ENCODE measurements around the gene GABRR2.
"Not testable (repeated sequence)": the region's sequence is repeated elsewhere in the genome, so short reads cannot be mapped to it uniquely, and the experiment has no call there.

The GABRR2 gene

DNA sequence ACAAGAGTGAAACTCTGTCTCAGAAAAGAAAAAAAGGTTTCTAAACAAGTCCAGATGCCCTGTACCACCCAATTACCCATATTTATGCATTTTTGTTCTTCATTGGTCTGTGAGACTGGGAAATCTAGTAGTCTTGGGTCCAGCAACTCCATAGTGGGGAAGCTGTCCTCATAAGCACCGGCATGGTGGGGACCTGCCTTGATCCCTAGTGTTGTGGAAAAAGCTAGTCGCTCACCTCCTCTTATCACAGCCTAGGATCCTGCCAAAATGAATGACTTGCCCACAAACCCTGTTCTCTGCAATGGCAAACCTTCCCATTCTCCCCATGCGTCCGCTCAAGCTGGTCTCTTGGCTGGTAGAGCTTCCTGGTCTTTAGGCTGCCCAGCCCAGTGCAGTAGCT, 59.7 kb downstream of the GABRR2 start:
- DNase-seq = no peak

DNA sequence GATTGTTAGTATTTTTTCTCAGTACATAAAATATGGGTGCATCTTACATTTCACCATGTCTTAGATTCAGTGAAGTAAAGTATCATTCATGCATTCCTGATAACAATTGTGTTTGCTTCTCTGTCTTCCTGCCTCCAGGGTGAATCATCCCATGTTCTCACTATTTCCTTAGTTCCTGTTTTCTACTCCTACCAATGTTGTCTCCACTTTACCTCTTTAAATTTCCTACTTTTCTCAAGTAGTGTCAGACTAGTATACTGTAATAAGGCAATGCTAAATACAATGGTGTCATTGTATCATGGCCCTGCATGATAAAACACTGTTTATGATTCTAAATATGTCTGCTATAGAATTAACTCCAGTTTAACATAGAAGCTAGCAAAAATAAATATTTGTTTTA, 60.5 kb downstream of the GABRR2 start:
- no peak for DNase-seq

DNA sequence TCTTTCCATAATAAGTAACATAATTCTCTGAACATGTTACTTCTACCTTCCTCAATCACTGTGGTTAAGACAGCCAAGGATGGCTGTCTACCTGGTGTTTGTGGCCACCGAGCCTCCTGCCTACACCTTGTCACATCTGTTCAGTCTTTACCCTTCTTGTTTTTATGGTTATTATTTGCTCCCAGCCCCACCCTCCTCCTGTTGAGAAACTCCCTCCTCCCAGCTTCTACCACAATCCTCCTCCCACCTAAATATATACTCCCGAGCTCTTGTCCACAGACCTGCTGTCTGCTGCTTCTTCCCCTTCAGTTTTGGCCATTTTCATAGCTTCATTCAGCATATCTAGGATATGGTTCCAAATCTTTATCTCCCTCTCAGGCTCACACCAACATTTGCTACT, 62.2 kb downstream of the GABRR2 start:
- no peak for DNase-seq

DNA sequence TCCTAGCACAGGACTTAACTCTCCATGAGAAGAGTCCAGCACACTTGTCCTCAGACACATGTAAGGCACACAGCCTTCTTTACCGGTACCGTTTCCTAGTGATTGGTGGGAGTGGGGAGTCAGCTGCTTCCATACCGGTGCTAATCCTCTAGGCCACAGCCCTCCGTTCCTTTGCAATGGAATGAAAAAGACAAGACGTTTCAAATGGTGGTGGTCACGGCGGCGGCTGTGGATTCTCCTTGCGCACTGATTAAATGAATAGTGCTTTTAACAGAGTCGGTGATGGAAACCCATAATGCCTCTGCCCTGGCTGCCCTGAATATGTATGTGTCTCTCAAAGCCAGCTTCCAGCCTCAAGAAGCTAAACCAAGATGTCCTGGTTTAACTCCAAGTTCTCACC, 63.1 kb downstream of the GABRR2 start:
- no peak for DNase-seq

- DNase-seq = no peak
Measured at GRCh38 chr6:89251170-89251569, 63.9 kb downstream of the GABRR2 start.

DNA sequence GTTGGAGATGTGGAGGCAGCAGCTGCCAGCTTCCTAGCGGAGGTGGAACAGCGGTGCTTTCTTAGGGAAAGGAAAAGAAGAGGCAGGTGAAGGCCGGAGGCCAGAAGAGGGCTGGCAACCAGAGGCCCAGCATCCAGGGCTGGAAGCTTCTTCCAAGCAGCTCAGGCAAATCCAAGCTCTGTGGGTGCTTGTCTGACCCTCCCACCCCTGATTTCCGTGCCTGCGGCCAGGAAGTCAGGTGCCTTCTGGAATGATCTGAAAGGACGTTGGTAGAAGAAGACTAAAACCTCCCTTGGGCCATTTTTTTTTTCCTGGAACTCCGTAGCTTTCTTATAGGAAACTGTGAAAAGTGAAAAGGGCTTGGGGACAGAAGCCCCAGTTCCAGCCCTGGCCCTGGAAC, 64.9 kb downstream of the GABRR2 start:
- no peak for DNase-seq

DNA sequence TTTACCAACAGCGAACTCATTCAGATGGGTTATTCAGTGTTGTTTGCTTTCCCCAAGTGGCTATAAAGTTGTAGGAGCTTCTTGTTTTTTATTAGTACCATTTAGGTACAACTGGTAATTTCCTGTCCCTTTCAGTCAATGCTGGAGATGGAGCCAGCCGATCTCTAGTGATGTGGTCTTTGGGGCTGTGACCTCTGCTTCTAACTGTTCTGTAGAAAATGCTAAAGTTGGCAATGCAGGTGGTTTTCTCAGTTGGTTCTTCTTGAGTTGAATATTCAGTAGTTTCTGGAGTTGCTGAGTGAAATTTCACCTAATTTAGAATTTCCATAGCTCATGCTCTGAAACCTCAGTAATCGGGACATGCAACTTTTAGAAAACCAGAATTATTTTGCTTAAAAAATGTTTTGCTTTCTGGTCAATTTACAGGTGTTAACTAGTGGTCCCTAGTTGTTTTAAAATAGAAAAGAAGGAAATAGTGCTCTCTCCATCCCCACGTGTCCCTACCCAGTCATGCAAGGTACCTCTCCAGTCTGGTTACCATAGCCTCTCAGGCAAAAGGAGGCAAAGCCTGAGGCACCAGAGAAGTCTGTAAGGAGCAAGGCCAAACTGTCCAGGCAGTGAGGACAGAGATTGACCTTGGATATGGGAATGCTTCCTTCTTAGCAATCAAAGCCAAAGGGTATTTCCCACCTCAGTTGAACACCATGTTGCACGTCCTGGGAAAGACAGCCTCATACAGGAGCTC, 70.7 kb downstream of the GABRR2 start:
- no peak for DNase-seq

- DNase-seq = no peak
Measured at GRCh38 chr6:89243331-89243629, 71.8 kb downstream of the GABRR2 start.

DNA sequence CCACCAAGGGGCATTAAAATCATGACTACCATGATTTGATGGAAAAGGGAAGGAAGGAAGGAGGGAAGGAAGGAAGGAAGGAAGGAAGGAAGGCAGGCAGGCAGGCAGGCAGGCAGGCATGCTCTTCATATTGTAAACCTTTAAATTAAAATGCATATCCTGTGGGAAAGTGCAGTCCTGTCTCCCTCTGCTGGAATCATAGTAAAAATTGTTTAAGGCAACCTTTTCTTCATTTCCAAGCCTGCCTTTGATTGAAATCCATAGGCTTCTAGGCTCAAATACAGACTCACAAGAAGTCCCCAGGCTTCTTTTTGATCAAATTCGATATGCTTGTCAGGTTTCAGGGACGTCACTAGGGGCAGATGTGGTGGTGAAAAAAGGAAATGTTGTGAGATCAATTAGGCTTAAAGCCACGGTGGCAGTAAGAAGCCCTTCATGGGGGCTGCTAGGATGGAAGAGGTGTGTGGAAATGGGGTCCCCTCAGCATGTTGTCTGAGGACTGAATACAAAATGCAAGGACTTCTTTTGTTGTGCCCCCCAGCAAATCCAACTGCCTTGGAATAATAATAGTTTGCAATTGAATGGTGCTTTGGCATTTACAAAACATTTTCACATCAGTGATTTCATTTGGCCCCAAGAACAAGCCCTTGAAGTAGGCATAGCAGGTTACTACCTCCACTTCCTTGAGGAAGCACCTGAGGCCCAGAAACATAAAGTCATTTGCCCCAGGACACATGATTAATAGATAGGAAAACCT, 72.3 kb downstream of the GABRR2 start:
- DNase-seq = no peak

DNA sequence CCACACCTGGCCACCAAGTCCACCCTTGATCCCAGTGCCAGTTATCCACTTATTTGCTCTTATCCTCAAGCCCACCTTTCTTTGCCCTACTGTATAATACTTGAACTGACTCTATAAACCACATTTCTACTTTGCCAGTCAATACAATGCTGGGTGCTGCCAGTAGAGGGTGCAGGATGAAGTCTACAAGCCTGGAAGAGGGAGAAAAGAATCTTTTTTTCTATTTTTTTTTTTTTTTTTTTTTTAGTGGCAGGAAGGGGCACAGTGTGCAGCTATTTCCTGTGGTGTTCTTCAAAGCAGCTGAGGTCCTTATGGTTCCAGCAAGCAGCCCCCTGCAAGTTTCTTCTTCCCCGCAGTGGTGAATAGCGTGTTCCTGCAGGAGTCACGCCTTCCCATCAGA, 75.8 kb downstream of the GABRR2 start:
- peak; percentile 6 to 16 for DNase-seq

- DNase-seq = no peak
Measured at GRCh38 chr6:89237158-89237557, 77.9 kb downstream of the GABRR2 start.

- DNase-seq = not testable (repeated sequence)
Measured at GRCh38 chr6:89233605-89234004, 81.5 kb downstream of the GABRR2 start.

DNA sequence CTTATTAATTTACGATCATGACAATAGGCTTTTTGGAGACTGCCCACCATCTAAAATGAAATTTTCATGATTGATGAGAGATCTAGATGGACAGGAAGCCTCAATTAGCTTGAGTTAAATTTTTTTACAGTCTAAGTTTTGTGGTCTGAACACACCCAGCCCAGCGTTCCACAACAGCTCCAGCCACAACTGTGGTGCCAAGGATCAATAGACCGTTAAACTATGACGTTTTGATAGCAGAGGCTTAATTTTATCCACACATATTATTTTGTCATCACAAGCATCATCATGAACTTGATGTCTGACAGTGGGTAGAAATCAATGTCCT, 92.4 kb downstream of the GABRR2 start:
- no peak for DNase-seq

DNA sequence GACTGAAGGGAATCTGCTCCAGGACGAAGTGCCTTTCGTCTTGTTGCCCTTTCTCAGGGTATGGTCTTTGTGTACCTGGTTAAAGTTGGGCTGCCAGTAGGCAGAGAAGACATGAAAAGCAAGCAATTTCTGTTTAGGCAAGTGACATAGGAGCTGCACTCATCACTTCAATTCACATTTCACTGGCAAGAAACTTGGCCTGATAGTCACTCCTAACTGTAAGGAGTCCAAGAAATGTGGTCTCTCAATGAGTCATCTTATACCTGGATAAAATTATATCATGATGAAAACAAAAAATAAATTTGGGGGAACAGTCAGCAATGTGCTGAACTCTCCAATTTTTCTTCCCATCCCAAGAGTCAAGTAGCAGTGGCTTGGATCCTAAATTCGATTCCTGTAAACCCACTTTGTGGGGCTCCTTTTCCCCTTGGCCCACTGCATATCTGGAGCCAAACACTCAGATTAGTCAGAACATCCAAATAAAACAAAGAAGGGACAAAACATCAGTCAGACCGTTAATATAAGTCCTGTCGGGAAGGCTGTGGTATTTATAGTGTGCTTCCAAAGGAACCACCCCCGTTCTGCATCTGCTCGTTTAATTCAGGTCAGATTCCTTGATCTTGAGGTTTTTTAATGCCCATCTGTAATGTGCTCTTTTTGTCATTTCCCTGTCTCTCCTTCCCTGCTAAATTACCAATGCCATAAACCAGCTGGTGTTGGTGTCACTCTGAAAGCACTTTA, 93.0 kb downstream of the GABRR2 start:
- DNase-seq = no peak

- no peak for DNase-seq
Measured at GRCh38 chr6:89221129-89221528, 94.0 kb downstream of the GABRR2 start.

GRCh38 chr6:89217299-89217910, 97.7 kb downstream of the GABRR2 start, which contains the start of gene GABRR1:
TSS of gene GABRR1 (minus strand) at chr6:89217358. CDS start at chr6:89217322, 36 bp downstream.
- no peak for DNase-seq

DNA sequence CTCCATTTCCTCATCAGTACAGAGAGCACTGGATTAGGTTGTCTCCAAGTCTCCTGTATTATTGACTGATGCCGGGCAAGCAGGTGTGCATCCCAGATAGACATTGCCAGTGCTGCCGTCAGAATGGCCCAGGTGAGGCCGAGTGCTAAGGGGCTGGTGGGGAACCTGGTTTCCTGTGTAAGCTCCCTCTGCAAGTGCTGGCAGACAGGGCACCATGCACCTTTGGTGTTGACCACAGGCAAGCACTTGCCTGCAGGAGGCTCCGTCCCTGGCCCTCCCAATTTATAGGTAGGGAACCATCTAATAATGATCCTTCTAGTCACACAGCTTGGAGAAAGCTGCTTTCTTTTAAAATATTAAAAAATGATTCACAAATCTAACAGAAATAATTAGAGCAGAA, 98.7 kb downstream of the GABRR2 start:
- no peak for DNase-seq

DNA sequence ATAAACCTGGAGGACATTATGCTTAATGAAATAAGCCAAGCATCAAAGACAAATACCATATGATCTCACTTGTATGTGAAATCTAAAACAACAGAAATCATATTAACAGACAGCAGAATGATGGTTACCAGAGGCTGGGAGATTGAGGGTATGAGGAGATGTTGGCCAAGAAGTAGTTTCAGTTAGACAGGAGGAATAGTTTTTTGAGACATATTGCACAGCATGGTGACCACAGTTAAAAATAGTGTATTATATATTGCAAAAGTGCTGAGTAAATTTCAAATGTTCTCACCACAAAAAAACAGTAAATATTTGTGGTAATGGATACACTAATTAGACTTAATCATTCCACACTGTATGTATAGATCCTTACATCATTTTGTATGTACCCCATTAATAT, 99.7 kb downstream of the GABRR2 start:
- no peak for DNase-seq

- DNase-seq = no peak
Measured at GRCh38 chr6:89214197-89214596, 100.9 kb downstream of the GABRR2 start.

- no peak for DNase-seq
Measured at GRCh38 chr6:89212472-89212871, 102.6 kb downstream of the GABRR2 start.

DNA sequence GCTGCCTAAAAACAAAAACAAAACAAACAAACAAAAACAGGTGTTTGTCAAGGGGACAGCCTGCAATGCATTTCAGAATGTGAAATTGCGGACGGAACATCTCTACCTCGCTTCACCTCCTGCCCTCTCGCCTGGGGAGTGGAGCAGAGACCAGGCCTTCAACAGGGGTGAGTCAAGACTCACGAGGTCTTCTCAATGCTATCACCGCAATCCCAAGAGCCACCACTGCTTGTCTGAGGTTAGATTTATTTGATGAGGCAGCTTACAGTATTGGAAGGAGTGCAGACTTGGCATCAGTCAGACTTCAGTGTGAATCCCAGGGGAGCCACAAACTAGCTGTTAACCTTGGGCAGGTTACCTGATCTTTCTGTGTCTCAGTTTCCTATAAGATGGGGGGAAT, 105.6 kb downstream of the GABRR2 start:
- DNase-seq = no peak

DNA sequence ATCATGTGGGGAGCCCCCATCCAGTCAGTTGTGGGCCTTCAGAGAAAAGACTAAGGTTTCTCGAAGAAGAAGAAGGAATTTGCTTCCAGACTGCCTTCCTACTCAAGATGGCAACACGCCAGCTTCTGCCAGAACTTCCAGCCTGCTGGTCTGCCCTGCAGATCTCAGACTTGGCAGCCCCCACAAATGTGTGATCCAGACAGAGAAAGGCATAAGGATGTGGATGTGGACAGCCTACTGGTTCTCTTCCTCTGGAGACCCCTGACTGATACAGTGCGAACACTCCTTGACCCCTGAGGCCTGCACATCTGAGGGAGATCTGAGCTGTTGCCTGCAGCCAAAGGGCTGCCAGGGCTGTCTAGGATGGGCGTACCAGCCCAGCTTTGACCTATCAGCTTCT, 106.5 kb downstream of the GABRR2 start:
- no peak for DNase-seq

Measured in activated CD4-positive, alpha-beta T cell treated with anti-CD3 and anti-CD28 coated beads, Interleukin-2, amount 50 U/mL, for 4 hours (primary cell).